WI38 (cell line): ENCODE results near the gene RFPL2.
"Not testable (repeated sequence)": the region's sequence is repeated elsewhere in the genome, so short reads cannot be mapped to it uniquely, and the experiment has no call there.

Experiments
- H3K4me3 ChIP-seq: 2 replicates; pipeline ENCODE4 v1.5.1; 2011; ENCODE audit warnings: low read depth, mild to moderate bottlenecking, control low read depth, low read length
- CTCF ChIP-seq: IDR thresholded peaks from 2 replicates; pipeline ENCODE4 v1.5.1; 2012; ENCODE audit warnings: low read depth, mild to moderate bottlenecking, control low read depth, low read length

The RFPL2 gene

GRCh38 chr22:32199961-32200360 lies 4.9 kb downstream of the RFPL2 start:
- no peak overlapping the region for H3K4me3 ChIP-seq
- no peak for TF ChIP-seq CTCF

GRCh38 chr22:32199341-32199740 lies 5.5 kb downstream of the RFPL2 start:
- no peak overlapping the region for H3K4me3 ChIP-seq
- TF ChIP-seq CTCF = no peak

DNA sequence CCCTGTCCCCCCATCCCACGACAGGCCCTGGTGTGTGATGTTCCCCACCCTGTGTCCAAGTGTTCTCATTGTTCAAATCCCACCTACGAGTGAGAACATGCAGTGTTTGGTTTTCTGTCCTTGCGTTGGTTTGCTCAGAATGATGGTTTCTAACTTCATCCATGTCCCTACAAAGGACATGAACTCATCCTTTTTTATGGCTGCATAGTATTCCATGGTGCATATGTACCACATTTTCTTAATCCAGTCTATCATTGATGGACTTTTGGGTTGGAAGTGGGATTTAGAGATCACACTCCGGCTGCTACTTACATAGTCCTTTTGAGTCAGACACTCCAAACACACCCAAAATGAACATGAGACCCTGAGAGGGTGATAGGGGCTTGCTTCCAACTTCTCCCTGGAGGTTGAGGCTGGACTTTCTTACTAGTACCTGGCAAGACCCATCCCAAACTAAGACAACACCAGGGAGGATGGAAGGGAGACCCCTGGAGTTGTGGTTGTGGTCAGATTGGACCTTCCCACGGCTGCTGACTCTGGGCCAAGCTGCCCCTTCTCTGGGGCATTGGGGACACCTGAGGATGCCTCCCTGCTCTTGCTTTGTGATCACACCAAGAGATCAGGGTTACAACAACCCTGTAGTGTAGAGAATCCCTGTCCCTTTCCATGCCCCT lies 7.2 kb downstream of the RFPL2 start:
- H3K4me3 ChIP-seq = not testable (repeated sequence)

DNA sequence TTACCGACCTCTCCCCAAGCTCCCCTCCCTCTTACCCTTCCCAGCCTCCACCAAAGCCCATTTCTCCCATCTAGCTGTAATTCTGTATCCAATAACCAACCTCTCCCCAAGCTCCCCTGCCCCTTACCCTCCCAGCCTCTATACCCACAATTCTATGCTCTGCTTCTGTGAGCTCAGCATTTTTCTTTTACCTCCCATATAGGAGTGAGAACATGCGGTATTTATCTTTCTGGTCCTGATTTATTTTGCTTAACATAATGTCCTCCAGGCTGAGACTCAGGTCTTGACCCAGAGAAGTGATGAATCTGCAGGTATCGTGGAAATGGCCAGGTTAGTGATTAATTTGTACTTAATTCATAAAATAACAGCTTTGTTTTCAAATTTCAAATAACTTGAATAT lies 9.0 kb downstream of the RFPL2 start:
- not testable (repeated sequence) for H3K4me3 ChIP-seq

DNA sequence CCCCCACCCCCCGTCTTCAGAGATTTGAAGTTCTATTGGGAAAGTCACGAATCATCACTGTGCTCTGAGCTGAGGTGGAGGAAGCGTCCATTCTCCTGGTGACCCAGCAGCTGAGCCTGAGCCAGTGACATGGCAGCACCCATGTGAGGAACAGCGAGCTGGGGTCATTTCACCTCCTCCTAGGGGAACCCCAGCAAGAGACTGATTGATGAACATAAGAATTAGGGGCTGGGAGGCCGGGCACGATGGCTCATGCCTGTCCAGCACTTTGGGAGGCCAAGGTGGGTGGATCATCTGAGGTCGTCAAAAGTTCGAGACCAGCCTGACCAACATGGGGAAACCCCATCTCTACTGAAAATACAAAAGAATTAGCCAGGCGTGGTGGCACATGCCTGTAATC lies 11.5 kb downstream of the RFPL2 start:
- not testable (repeated sequence) for H3K4me3 ChIP-seq

DNA sequence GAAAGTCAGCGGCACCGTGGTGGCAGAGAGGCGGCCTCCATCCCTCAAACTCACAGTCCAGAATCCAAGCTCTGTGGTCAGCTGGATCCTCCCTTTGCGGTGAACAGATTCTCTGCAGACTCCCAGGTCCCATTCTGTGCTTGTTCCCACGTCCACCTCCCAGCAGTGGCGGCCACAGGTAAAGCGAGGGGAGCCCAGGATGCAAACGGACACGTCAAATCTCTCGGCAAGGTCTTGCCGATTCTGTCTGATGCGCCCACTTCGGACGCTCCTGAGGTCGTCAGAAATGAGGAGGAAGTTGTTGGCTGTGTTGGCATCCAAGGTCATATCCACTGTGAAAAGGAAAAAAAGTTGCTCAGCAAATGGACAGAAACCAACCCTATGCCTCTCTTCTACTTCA lies 13.9 kb downstream of the RFPL2 start:
- H3K4me3 ChIP-seq = not testable (repeated sequence)

GRCh38 chr22:32185821-32186220 lies 19.1 kb downstream of the RFPL2 start:
- TF ChIP-seq CTCF = no peak
- no peak overlapping the region for H3K4me3 ChIP-seq

DNA sequence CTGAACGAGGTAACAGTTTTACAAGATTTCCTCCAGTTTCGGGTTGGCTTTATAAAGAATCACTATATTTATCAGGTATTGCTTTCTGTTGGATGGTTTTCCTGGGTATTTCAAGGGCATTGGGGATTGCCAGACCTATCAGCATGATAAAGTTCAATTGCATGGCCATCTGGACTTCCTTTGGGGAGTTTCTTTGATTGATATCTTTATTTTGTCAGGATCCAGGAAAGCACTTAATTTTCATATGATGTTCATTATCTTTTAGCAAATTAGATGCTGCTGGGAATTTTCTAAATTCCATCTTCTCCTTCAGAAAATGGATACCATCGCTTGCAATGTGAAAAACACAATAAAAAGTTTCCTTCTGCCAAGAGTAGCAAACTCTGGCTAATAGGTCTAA lies 21.2 kb downstream of the RFPL2 start:
- no peak overlapping the region for H3K4me3 ChIP-seq
- TF ChIP-seq CTCF = no peak

- H3K4me3 ChIP-seq = no peak overlapping the region
- no peak for TF ChIP-seq CTCF
Observed at GRCh38 chr22:32181043-32181442, 23.8 kb downstream of the RFPL2 start.
